Fibroblast of the aortic adventitia (primary cell): ENCODE results near the gene ACBD4. TPM values are rescaled to one million over a fixed set of nuclear protein-coding genes. Genes with fewer than 3 reads are reported as not detected.
A peak's percentile ranks its signal among the peaks of the same experiment; 100 is the strongest.

Experiments used
- DNase-seq: peaks from one replicate; pipeline ENCODE4 v3.0.0-alpha.2; 2010; ENCODE audit warnings: low read depth
- H3K4me3 ChIP-seq: 2 replicates; pipeline ENCODE4 v1.5.1; 2011; ENCODE audit warnings: low read depth, mild to moderate bottlenecking, control low read depth, low read length, moderate library complexity
- CTCF ChIP-seq: IDR thresholded peaks from 2 replicates; pipeline ENCODE4 v1.5.1; 2011; ENCODE audit warnings: mild to moderate bottlenecking, low read length, control low read depth, inconsistent platforms; ENCODE audit not compliant: insufficient read depth
- total RNA-seq: library from RNA; depleted of rRNA; stranded (reverse); fragments of >200 nt; gene quantifications from 2 replicates; pipeline ENCODE4 v1.2.3, GENCODE V29; 2012; ENCODE audit warnings: low replicate concordance

The ACBD4 gene
- total RNA-seq, 1 donor, result 7.4 TPM

GRCh38 chr17:45155029-45155428 is 19.5 kb downstream of the ACBD4 start:
- TF ChIP-seq CTCF, result no peak
- no peak overlapping the region for H3K4me3 ChIP-seq
- no peak for DNase-seq

GRCh38 chr17:45155483-45155882 is 20.0 kb downstream of the ACBD4 start:
- DNase-seq, result no peak
- no peak for TF ChIP-seq CTCF
- H3K4me3 ChIP-seq, result no peak overlapping the region

- no peak for TF ChIP-seq CTCF
- DNase-seq, result no peak
- H3K4me3 ChIP-seq, result no peak overlapping the region
Measured at GRCh38 chr17:45156242-45156641, 20.8 kb downstream of the ACBD4 start.

- peak overlapping the region; percentile 94 for H3K4me3 ChIP-seq
- peak; percentile 59 for DNase-seq
Measured at GRCh38 chr17:45160447-45161287, 25.2 kb downstream of the ACBD4 start.

GRCh38 chr17:45161288-45162024 is 26.0 kb downstream of the ACBD4 start, which contains the start of gene HEXIM2:
Gene HEXIM2 (plus strand): TSS chr17:45161875. CDS start chr17:45162794, 919 bp downstream.
- no peak for TF ChIP-seq CTCF
- H3K4me3 ChIP-seq, result peak within 1 kb of the TSS; percentile 94
- DNase-seq, result peak; percentile 100

More at GRCh38 chr17:45160447-45161287, 25.2 kb downstream of the ACBD4 start:
- peak; percentile 22 for TF ChIP-seq CTCF

- H3K4me3 ChIP-seq, result peak overlapping the region; percentile 58
- TF ChIP-seq CTCF, result no peak
- no peak for DNase-seq
Measured at GRCh38 chr17:45162025-45162687, 26.7 kb downstream of the ACBD4 start.
